ENCODE measurements around the gene ERG28.
A peak's percentile ranks its signal among the peaks of the same experiment; 100 is the strongest.
"Not testable (repeated sequence)": the region's sequence is repeated elsewhere in the genome, so short reads cannot be mapped to it uniquely, and the experiment has no call there.

ERG28 gene

DNA sequence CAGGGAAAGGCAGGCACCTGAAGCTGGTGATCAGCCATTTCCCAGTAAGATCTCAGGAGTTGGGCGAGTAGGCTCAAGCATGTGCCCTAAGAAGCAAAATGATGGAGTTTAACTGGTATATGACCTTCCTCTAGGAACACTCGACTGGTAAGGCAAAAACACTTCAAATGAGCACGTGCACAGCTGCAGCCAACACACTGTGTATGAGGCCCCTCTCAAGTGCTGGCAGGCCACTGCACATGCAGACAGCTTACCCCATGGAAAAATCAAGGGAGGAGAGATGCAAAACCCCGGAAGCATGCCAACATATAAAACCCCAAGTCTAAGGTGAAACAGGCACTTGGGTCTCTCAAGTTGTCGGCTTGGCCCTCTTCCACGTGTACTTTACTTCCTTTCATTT, 39.6 kb upstream of the ERG28 start:
- H3K4me3 ChIP-seq (ENCODE audit: control insufficient read depth, low read depth, low read length), result no peak overlapping the region
- DNase-seq (ENCODE audit: low read depth), result no peak
- TF ChIP-seq, protein P1, sequence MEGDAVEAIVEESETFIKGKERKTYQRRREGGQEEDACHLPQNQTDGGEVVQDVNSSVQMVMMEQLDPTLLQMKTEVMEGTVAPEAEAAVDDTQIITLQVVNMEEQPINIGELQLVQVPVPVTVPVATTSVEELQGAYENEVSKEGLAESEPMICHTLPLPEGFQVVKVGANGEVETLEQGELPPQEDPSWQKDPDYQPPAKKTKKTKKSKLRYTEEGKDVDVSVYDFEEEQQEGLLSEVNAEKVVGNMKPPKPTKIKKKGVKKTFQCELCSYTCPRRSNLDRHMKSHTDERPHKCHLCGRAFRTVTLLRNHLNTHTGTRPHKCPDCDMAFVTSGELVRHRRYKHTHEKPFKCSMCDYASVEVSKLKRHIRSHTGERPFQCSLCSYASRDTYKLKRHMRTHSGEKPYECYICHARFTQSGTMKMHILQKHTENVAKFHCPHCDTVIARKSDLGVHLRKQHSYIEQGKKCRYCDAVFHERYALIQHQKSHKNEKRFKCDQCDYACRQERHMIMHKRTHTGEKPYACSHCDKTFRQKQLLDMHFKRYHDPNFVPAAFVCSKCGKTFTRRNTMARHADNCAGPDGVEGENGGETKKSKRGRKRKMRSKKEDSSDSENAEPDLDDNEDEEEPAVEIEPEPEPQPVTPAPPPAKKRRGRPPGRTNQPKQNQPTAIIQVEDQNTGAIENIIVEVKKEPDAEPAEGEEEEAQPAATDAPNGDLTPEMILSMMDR (IDR thresholded peaks at IDR 0.05; ENCODE audit: control insufficient read depth, insufficient read depth, low read depth, low read length, missing control alignments), result no peak

DNA sequence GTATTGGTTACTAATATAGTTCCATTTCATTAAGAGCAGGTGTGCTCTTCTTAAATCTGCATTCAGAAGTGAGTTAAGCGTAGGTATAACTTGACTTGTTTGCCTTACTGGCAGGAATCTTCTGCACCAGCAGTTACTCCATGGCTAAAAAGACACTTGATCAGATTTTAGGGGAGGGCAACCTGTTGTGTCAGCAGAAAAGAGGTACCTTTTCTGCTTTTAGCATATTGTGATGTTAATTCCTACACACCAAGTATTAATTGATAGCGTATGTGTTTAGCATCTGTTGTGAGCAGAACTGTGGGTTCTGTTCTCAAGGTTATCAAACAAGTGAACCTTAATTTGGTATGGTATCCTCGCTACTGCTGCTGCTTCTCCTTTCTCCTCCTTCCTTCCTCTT, 38.7 kb upstream of the ERG28 start:
- TF ChIP-seq, protein P1 (IDR thresholded peaks at IDR 0.05; ENCODE audit: control insufficient read depth, insufficient read depth, low read depth, low read length, missing control alignments), result no peak
- DNase-seq (ENCODE audit: low read depth), result no peak
- no peak overlapping the region for H3K4me3 ChIP-seq (ENCODE audit: control insufficient read depth, low read depth, low read length)

DNA sequence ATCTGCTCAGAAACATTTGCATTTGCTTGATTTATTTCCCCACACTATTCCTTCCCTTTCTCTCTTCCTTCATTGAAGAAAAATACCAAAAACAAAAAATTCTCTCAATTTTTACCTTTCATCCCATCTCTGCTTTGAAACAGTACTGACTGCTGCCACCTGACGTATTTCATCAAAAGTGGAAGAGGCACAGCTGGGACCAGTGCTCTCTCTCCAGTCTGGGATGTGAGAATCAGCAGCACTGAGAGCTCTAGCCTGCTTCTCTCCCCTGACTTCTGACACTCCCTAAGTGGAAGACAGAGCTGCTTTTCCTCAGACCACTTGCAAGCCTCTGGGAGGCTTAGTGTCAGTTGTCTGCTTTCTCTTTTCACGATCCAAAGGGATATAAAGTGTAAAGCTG, 37.2 kb upstream of the ERG28 start:
- DNase-seq (ENCODE audit: low read depth), result no peak
- TF ChIP-seq, protein P1 (IDR thresholded peaks at IDR 0.05; ENCODE audit: control insufficient read depth, insufficient read depth, low read depth, low read length, missing control alignments), result no peak
- no peak overlapping the region for H3K4me3 ChIP-seq (ENCODE audit: control insufficient read depth, low read depth, low read length)

DNA sequence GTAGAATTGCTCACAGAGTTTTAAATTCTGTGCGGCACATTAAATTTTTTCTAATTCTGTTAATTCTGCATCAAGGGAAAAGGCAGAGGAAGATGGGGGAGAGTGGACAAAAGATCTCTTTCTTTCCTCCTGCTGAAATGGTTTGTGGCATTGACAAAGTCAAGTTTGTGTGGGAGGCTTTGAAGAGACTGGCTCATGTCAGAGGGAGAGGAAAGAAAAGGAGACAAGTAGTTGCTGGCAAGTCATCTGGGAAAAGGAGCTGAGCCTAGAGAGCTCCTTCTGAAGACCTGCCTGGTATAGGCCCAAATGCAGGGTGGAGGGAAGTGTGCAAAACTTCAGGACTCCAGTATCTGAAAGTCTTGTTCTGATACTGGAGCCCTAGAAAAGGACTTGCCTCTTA, 36.7 kb upstream of the ERG28 start:
- TF ChIP-seq, protein P1 (IDR thresholded peaks at IDR 0.05; ENCODE audit: control insufficient read depth, insufficient read depth, low read depth, low read length, missing control alignments), result no peak
- no peak overlapping the region for H3K4me3 ChIP-seq (ENCODE audit: control insufficient read depth, low read depth, low read length)
- DNase-seq (ENCODE audit: low read depth), result no peak

DNA sequence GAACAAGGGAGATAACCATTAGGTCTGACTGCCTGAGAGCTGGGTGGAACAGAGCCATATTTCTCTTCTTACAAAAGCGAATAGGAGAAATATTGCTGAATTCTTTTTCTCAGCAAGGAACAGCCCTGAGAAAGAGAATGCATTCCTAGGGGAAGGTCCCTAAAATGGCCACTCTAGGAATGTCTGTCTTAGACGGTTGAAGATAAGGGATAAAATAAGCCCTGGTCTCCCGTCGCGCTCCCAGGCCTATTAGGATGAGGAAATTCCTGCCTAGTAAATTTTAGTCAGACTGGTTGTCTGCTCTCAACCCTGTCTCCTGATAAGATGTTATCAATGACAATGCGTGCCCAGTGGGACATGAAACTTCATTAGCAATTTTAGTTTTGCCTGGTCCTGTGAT, 34.3 kb upstream of the ERG28 start:
- DNase-seq (ENCODE audit: low read depth); H3K4me3 ChIP-seq (ENCODE audit: control insufficient read depth, low read depth, low read length): not testable (repeated sequence)

DNA sequence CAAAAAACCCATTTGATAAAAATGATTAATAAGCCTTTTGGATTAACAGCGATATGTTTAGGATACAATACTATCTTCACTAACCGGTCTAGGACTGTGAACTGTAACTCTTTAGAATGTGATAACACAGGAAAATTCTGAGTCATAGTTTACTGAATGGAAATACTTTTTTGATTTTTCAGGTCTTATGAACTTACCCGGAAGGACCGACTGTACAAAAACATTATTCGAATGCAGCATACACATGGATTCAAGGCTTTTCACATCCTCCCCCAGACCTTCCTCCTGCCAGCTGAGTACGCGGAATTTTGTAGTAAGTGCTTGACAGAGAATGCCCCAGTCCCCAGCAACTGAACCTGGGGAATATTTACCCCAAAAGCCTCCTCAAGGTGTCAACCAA, 29.3 kb upstream of the ERG28 start:
- H3K4me3 ChIP-seq (ENCODE audit: control insufficient read depth, low read depth, low read length), result no peak overlapping the region
- TF ChIP-seq, protein P1 (IDR thresholded peaks at IDR 0.05; ENCODE audit: control insufficient read depth, insufficient read depth, low read depth, low read length, missing control alignments), result no peak
- DNase-seq (ENCODE audit: low read depth), result no peak

DNA sequence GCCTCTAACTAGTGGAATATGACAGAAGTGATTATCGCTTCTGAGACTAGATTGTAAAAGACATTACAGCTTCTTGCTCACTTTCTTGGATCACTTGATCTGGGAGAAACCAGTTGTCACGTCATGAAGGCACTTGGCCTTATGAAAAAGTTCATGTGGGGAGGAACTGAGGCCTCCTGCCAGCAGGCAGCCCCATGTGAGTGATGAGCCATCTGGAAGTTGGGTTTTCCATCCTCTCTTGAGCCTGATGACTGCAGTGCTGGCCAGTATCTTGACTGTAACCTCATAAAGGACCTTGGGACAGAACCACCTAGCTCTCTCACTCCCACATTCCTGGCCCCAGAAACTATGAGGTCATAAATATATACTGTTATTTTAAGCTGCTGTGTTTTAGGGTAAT, 28.3 kb upstream of the ERG28 start:
- DNase-seq (ENCODE audit: low read depth), result peak; percentile 18
- no peak overlapping the region for H3K4me3 ChIP-seq (ENCODE audit: control insufficient read depth, low read depth, low read length)
- TF ChIP-seq, protein P1 (IDR thresholded peaks at IDR 0.05; ENCODE audit: control insufficient read depth, insufficient read depth, low read depth, low read length, missing control alignments), result no peak
